Stimulated activated CD4-positive, alpha-beta T cell treated with anti-CD3 and anti-CD28 coated beads, Interleukin-2, amount 100 ng/mL, for 48 hours (primary cell): ENCODE measurements around the gene STAB1.
"Not testable (repeated sequence)": the region's sequence is repeated elsewhere in the genome, so short reads cannot be mapped to it uniquely, and the experiment has no call there.

ENCODE experiments used
- DNase-seq, 2 donors: peaks; one replicate each; pipeline ENCODE4 v3.0.0-alpha.2; 2020

Gene STAB1

DNA sequence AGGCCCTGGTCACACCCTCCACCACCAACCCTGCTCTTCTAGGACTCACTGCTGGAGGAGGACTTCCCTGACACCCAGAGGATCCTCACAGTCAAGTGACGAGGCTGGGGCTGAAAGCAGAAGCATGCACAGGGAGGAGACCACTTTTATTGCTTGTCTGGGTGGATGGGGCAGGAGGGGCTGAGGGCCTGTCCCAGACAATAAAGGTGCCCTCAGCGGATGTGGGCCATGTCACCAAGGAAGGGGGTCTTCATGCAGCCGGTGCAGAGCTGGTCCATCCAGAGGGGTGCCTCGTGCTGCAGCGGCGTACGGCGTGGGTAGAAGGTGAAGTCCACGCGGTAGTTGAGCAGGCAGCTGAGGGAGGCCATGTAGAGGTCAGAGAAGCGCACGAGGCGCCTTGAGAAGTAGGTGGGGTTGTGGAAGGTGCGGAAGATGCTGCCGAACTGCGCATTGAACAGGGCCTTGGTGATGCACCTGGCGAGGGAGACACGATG lies 29.2 kb downstream of the STAB1 start:
- no peak for DNase-seq

DNA sequence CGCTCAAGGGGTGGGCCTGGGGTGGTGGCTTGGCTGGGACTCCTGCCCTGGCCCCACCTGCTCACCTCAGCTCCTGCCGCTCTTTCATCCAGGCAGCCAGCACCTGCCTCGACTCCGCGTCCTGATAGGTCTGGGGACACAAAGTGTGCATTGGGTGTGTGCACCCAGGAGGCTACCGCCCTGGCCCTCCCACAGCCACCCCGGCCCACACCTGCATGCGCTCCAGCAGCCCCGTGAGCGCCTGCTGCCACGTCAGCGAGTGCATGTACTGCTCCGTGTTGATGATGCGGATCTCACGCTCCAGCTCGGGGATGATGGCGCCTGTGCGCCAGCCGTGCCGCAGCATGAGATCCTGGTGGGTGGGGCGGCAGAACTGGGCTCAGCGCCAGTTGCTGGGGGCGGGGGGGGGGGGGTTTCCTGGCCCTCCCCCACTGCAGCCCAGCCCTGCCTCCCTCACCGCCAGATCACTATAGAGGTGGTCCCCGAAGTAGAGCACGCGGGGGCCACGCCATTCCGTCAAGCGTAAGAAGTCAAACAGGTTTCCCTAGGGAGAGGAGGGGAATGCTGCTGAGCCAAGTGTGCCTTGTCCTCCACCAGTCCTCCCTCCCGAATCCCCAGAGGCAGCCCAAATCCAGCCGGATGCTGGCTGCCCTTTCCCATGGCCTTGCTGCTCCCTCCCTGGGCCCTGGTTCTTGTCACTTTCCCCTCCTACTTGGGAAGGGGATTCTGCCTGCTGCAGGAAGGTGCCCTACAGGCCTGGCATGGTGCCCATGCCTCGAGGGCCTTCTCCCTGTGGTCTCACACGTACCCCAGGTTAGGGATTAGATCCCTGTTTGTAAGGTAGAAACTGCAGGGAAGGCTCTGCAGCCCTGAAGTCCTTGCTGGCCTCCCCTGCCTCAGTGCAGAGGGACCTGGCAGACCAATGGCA lies 29.9 kb downstream of the STAB1 start:
- DNase-seq = no peak

DNA sequence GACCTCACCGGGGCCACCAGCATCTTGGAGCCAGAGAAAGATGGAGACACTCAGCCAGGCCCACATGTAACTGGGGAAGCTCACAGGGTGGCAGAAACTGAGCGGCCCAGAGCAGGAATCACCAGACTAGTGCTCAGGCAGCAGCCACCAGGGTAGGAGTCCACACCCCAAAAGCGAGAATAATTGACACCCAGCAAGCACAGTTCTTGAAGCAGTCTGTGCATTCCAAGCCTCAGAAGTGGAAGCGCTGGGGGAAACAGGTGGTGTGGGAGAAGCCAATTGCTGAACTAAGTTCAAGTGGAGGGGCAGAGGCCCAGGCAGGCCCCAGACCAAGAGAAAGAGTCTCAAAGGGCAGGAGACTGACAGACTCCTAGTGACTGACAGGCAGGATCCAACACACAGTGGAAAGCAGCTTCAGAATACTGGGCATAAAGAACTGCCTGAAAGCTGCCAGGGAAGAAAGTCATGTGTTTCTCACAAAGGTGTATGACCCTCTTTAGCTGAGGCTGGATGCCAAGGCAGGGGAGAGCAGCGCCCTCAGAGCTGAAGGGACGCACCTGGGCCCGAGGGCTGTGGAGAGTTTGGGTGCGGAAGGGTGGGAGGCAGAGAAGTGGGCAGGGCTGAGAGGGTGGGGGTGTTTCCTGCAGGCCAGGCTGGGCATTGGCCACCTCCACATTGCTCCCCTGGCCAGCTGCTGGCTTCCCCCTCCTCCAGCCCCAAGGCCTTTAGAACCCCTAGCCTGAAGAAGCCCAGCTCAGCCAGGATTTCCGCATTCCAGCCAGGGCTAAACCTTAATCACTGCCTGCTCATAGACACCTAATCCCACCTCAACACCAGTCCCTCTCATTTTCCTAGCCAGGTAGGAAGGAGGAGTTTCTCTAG lies 30.8 kb downstream of the STAB1 start:
- DNase-seq = no peak

DNA sequence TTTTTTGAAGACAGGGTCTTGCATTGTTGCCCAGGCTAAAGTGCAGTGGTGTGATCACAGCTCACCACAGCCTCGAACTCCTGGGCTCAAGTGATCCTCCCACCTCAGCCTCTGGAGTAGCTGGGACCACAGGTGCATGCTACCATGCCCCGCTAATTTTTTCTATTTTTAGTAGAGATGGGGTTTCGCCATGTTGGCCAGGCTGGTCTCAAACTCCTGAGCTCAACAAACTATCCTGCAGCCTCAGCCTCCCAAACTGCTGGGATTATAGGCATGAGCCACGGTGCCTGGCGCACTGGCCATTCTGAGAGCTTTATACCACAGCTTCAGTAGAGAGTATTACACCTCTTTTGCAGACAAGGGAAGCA lies 31.5 kb downstream of the STAB1 start:
- DNase-seq = not testable (repeated sequence)

- no peak for DNase-seq
Observed at GRCh38 chr3:52527039-52527731, 32.0 kb downstream of the STAB1 start.

- no peak for DNase-seq
Observed at GRCh38 chr3:52527732-52528585, 32.8 kb downstream of the STAB1 start.

GRCh38 chr3:52528586-52529375 lies 33.6 kb downstream of the STAB1 start:
- no peak for DNase-seq

- DNase-seq = no peak
Observed at GRCh38 chr3:52529376-52530333, 34.5 kb downstream of the STAB1 start.

DNA sequence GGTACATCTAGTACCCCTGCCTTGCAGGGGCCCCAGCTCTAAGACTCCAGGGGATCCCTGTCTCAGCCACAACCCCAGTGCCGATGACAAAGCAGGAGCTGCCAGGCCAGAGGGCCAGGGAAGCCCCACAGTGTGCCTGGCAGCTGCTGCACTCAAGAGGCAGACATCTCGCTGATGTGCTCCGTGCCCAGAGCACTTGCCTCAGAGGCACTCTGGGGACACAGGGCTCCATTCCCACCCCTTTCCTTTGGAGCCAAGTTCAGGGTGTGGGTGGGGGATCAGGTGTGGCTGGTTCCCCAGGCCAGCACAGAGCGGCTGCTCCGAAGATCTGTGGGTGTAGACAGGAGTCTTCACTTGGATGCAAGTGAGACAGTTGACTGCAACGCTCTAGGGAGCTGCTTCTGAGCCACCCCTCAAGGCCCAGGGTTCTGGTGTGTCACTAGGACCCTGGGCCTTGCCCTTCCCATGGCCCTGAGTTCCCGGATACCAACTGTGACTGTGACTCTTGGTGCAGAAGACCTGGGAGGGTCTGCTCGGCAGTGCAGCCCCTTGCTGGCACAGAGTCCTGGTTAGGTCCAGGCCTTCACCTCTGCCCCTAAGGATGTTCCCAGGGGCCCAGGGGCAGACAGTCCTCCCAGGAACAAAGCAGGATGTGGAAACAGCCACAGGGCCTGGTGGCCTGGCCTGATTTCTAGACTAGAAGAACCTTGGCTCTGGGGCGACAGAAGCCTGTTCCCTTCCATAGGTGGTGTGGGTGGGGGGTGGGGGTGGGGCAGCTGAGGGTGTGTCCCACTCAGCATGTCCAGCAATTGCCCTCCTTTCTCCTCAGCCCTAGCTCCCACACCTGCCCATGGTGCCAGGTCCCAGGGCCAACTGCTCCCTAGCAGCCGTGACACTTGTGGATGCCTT lies 36.0 kb downstream of the STAB1 start:
- no peak for DNase-seq

- DNase-seq = no peak
Observed at GRCh38 chr3:52531860-52532516, 36.9 kb downstream of the STAB1 start.

- DNase-seq = no peak
Observed at GRCh38 chr3:52532517-52532837, 37.3 kb downstream of the STAB1 start.

DNA sequence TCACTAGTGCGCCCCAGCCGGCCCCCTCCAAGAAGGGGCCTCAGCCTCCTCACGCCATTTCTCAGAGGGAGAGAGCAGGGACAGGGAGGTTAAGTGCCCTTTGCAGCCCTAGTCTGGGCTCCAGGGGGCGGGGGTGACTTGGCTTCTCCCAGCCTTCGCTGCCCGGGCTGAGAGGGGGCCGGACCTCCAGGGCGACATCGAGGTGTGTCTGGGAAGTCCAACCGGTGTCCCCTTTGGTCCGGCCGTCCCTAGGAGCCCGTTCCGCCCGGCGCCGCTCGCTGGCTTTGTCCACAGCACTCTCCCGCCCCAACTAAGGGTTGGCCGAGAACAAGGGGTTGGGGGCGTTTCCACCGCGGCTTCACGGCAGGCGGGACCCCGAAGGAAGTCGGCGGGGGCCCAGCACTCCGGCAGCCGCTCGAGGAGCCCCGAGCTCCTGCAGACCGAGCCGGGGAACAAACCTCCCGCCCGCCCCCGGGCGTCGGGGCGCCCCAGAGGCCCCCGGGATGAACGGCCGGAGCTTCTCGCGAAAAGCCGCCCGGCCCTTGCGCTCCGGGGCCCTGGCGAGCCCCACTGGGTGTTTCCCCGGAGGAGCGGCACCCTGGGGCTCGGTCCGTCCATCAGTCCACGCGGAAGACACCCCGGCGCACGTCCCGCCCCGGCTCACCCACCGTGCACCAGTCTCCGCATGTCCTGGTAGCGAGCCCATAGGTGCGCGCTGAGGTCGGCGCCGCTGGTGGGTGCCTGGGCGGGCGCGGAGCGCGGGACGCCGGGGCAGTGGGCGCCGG lies 37.9 kb downstream of the STAB1 start:
- DNase-seq = peak in 1 of 2 donors; percentile 25

DNA sequence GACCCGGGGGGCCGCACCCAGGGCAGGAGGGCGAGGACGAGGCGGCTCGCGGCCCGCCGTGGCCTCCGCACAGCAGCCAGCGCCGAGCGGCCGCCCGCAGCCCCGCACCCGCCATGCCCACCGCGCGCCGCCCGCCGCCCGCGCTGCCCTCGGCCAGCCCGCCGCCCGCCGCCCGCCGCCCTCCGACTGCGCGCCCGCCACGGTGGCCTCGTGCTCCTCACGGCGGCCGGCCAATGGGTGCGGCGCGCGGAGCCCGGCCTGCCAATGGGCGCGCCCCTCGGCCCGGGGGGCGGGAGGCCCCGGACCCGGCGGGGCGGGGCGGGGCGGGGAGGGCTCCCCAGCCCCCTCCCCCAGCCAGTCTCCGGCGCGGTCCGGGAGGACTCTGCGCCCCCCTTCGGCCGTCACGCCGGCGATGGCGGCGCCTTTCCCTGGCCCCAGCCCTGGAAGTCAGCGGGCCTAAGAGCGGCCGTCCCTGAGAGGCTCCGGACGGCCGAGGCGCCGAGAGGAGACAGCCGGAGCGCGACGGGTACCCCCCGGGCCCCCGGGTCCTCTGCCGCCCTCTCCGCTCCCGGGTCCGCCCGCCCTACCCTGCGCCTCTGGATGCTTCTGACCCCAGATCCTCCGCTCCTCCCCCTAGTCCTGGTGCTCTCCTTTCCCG lies 38.6 kb downstream of the STAB1 start, which contains the start of gene NT5DC2:
NT5DC2 (minus strand) TSS at position 235 of the 658 bp plus-strand sequence; CDS start at position 115, 120 bp downstream.
- peak; percentile 47 to 65 for DNase-seq

DNA sequence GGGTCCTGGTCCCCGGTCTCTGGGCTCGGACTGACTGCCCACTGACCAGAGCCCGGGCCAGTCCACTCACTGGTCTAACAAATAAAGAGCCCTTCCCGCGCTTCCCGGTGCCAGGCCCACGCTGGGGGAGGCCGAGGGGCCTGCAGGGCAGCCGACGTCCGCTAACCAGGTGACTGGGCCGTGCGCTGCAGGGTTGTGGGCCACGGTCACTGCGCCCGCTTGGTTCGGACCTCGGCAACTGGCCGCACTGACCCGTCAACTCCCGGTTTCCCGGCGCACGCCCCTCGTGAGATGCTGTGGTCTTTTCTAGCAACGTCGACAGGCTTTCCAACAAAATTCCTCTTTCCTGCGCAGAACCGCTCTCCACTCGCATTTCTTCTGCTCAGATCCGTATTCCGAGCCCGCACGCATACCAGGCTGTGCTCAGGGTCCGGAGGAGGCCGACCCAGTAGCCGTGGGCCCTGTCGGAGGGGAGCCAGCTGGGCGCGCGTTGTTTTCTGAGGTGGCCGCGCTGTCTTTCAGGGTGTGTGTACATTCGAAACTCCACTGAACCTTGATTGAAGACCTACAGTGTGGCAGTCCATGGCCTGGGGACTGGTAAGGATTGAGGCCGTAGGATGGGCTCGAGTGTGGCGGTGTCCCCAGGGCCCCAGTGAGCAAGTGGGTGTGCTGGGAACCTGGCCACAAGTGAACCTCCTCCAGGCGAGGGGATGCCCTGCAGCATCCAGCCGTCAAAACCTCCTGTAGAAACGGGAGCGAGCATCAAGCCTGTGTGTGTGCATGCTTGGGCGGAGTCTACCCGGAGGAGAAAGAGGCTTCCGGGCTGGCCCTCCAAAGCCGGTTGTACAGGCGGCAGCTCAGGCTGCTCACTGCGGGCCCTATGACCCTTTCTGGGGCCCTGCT lies 39.4 kb downstream of the STAB1 start:
- no peak for DNase-seq

- DNase-seq = no peak
Observed at GRCh38 chr3:52535411-52536111, 40.4 kb downstream of the STAB1 start.
